HG03196 (cell line): ENCODE results near the gene MTHFD2L.
"Not testable (repeated sequence)": the region's sequence is repeated elsewhere in the genome, so short reads cannot be mapped to it uniquely, and the experiment has no call there.

Experiments used
- ATAC-seq: cut with Tn5 transposase; IDR thresholded peaks from one replicate; pipeline ENCODE4 v1.9.1; 2021; ENCODE audit not compliant: unreplicated experiment

MTHFD2L gene

DNA sequence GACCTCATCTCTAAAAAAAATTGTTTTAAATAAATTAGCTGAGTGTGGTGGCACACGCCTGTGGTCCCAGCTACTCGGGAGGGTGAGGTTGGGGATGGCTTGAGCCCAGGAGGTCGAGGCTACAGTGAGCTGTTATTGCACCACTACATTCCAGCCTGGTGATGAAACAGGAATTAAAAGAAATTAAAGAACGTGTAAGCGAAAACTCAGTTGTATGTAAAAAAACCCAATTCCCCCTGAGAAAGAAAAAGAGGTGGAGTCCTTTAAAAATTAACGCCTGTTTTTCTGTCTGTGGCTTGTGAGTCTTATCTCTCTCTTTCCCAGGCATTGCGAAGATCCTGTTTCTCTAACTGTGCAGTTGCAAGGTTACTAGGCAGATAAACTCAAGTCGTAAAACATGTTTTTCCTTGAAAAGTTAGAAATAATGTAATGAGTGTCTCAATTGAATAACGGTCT lies 172.4 kb downstream of the MTHFD2L start:
- ATAC-seq, result no peak

DNA sequence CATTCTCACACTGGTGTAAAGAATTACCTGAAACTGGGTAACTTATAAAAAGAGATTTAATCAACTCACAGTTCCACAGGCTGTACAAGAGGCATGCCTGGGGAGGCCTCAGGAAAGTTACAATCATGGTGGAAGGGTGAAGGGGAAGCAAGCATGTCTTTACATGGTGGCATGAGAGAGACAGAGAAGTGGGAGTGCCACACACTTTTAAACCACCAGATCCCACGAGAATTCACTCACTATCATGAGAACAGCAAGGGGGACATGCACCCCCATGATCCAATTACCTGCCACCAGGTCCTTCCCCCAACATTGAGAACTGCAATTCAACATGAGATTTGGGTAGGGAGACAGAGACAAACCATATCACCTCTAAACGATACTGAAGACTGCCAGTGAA lies 173.3 kb downstream of the MTHFD2L start:
- ATAC-seq, result no peak

DNA sequence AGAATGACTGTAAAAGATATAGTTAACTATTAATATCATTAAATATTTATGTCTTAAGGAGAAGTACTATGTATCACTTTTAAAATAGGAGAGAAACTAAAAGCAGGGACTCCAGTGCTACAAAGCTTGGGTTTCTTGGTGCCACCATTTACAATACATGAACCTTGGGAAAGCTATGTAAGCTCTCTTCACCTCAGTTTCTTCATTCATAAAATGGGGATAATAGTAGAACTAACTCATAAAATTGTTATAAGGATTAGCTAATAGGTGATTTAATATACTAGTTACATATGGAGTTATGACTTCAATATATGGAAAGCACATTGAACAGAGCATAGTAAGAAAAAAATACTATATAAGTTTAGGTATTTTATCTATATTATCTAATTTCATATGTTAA lies 174.0 kb downstream of the MTHFD2L start:
- no peak for ATAC-seq

DNA sequence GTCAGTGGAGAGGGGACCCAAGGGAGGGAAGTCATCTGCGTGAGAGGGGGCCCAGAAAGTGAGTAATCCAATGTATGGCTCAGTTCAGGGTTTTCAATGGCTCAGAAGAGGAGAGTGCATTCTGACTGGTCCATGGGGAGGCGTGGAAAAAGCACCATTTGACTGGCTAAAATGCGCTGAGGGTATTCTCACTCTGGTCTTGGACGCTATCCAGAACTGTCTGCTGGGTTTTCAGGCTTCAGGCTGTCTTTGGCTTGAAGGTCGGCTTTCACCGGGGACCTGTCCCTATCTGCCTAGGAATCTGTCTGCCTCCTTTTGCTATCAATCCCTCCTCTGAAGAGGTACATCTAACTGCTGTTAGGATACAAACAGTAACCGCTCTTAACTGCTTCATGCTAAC lies 176.7 kb downstream of the MTHFD2L start:
- ATAC-seq, result no peak

DNA sequence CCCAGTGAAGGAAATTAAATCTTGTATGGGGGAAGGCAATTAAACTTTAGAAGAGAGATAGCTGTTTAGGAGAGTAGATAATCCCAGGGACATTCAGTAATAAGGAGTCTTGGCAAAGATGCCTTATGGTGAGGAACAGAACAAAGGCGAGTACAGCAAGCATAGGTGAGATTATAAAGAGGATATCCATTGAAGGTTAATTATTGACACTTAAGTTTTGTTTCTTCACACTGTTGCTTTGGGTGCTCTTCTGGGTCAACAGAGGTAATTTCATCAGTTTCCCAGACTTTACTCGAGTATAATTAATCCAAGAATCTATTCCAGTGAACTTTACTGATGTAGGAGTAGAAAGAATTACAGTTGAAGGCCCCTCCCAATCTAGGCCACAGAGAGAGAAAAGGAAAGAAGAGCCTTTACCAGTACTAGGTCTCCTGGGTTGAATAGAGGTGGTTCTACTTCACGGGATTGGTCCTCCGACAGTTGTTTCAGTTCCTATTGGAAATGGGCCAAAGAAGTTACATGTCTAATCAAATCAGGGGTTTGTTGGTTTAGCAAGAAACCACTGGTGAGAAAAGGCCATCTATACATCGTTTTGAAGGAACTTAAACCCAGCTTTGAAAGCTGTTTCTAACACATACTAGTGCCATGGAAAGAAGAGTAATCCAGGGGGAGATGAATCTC lies 177.6 kb downstream of the MTHFD2L start:
- ATAC-seq, result peak; percentile 66

DNA sequence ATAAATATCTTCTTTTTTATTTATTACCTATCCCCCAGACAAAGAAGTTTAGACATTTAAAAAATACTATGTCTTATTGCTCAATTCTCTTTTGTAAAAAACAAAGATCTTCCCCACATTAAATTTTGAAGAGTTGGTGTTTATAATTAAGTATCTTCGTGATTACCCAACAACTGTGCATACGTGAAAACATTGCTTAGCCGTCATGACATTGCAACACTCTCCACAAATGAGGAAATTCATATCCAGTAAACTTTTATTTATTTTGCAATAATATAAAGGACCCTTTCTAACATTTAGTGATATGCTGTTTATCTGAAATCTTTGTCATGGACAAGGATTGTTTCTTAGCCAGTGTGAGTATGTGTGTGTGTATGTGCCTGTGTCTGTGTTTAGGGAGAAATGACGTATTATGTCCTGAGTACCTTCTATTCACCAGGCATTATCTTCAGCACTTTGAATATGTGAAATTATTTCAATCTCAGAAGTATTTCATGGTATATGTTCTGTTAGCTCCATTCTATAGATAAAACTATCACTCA lies 180.9 kb downstream of the MTHFD2L start:
- ATAC-seq, result no peak

DNA sequence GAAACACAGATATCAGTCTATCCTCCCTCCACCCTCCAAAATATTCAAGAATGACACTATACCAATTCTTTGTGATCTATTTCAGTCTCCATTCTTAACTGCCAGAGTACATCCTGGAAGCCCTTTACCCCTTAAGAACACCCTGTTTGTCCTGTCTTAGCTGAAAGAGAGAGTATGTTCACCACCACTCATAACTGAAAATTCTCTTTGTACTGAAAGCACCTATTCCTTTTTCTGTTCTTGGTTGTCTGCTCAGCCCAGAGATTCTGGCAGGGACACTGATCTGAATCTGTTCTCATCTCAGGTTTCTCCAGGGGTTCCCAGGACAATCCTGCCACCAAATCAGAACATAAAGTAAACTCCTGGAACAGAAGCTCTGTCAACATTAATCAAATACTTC lies 181.6 kb downstream of the MTHFD2L start:
- no peak for ATAC-seq

DNA sequence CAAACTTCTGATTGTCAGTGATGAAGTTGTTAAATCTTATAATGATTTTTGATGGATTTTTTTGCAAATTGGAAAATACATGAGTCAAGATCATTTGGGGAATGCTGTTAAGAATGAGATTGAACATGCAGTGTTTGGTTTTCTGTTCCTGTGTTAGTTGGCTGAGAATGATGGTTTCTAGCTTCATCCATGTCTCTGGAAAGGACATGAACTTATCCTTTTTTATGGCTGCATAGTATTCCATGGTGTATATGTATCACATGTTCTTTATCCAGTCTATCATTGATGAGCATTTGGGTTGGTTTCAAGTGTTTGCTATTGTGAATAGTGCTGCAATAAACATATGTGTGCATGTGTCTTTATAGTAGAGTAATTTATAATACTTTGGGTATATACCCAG lies 182.5 kb downstream of the MTHFD2L start:
- ATAC-seq, result not testable (repeated sequence)

DNA sequence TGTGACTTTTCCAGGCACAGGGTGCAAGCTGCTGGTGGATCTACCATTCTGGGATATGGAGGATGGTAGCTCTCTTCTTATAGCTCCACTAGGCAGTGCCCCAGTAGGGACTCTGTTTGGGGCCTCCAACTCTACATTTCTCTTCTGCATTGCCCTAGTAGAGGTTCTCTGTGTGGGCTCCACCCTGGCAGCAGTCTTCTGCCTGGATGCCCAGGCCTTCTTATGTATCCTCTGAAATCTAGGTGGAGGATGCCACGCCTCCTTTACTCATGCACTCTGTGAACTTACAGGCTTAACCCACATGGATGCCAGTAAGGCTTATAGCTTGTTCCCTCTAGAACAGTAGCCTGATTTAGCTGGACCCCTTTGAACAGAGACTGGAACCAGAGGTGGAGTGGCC lies 186.1 kb downstream of the MTHFD2L start:
- ATAC-seq, result no peak
